HCT116 (cell line): ENCODE data around the gene PDGFD. TPM values are rescaled to one million over a fixed set of nuclear protein-coding genes. Genes with fewer than 3 reads are reported as not detected.
A peak's percentile ranks its signal among the peaks of the same experiment; 100 is the strongest.

Source experiments
- ATAC-seq: fragments of 200-7000 bp; cut with Tn5 transposase; 2 replicates; pipeline ENCODE4 v1.9.1; 2020; ENCODE audit warnings: mild to moderate bottlenecking, moderate library complexity
- BruUV-seq: library from RNA; stranded (reverse); fragments of 400-500 nt; replicated peaks from 2 replicates; lab custom pipeline; 2021; lab: Mats Ljungman, UMichigan
- CTCF ChIA-PET: fragments of 300-600 bp; sonication (Branson Sonifier 250); formaldehyde crosslinking; loops from one replicate; lab custom pipeline; 2021; ENCODE audit warnings: antibody characterized with exemption; lab: Charles Lee
- POLR2A ChIA-PET: fragments of 300-600, 350-600 bp; sonication (Branson Sonifier 250); formaldehyde crosslinking; loops from one replicate; lab custom pipeline; 2021; ENCODE audit warnings: antibody characterized with exemption; lab: Charles Lee
- RAD21 ChIA-PET, 2 experiments: fragments of 300-600 bp; sonication (Branson Sonifier 250); formaldehyde crosslinking; loops; one replicate each; lab custom pipeline; 2023; ENCODE audit warnings: low total read pairs in 2 of 2; ENCODE audit not compliant: uncharacterized antibody in 2 of 2, unreplicated experiment in 2 of 2, low non-redundant PET in 1 of 2; lab: Charles Lee
- DNase-seq: peaks from one replicate; pipeline ENCODE4 v3.0.0-alpha.2; 2010; ENCODE audit warnings: low read depth, low spot score
- H2AFZ ChIP-seq: fragments of 200-600 bp; shearing (Covaris generic), sonication (generic); 2 replicates; pipeline ENCODE4 v1.6.1; 2017; ENCODE audit warnings: low read depth, mixed run types, mixed read lengths, antibody characterized with exemption, low read length; ENCODE audit not compliant: poor library complexity, severe bottlenecking
- H3K27ac ChIP-seq: 2 replicates; pipeline ENCODE4 v1.5.1; 2012; ENCODE audit warnings: low read depth, low read length
- H3K27me3 ChIP-seq: fragments of 200-600 bp; sonication (generic); 2 replicates; pipeline ENCODE4 v1.6.1; 2016; ENCODE audit warnings: mixed run types, low read length, mixed read lengths; ENCODE audit not compliant: insufficient read depth
- H3K36me3 ChIP-seq, 2 experiments: fragments of 200-500 bp in 1 of 2; fragments of 200-600 bp in 1 of 2; sonication (Bioruptor generic) in 1 of 2; sonication (generic) in 1 of 2; 2 replicates each; pipeline versions ENCODE4 v1.5.1 to v1.6.1; 2014 to 2016; ENCODE audit warnings: low read length in 2 of 2, inconsistent platforms in 1 of 2, mixed read lengths in 1 of 2, mixed run types in 1 of 2; ENCODE audit not compliant: insufficient read depth in 2 of 2, control insufficient read depth in 1 of 2
- H3K4me1 ChIP-seq, 2 experiments: fragments of 200-600 bp in 1 of 2; sonication (generic) in 1 of 2; 2 replicates each; pipeline versions ENCODE4 v1.5.1 to v1.6.1; 2012 to 2017; ENCODE audit warnings: low read length in 2 of 2, inconsistent platforms in 1 of 2, mild to moderate bottlenecking in 1 of 2, mixed read lengths in 1 of 2, mixed run types in 1 of 2, moderate library complexity in 1 of 2; ENCODE audit not compliant: insufficient read depth in 2 of 2, control insufficient read depth in 1 of 2
- H3K4me2 ChIP-seq: fragments of 200-600 bp; sonication (generic); 2 replicates; pipeline ENCODE4 v1.6.1; 2017; ENCODE audit warnings: mixed run types, low read length, mixed read lengths
- H3K4me3 ChIP-seq, 2 experiments: fragments of 200-600 bp in 1 of 2; sonication (generic) in 1 of 2; replicated peaks in 1 of 2; 2 replicates each; pipeline ENCODE4 v1.5.1; 2011 to 2016; ENCODE audit warnings: low read length in 2 of 2, control low read depth in 1 of 2, low read depth in 1 of 2, mild to moderate bottlenecking in 1 of 2, mixed read lengths in 1 of 2, mixed run types in 1 of 2
- H3K79me2 ChIP-seq: fragments of 200-600 bp; sonication (generic); 2 replicates; pipeline ENCODE4 v1.6.1; 2017; ENCODE audit warnings: mild to moderate bottlenecking, mixed run types, low read length, moderate library complexity, mixed read lengths; ENCODE audit not compliant: insufficient read depth
- H3K9ac ChIP-seq: fragments of 200-600 bp; sonication (generic); 2 replicates; pipeline ENCODE4 v1.6.1; 2016; ENCODE audit warnings: low read length, mixed read lengths
- H3K9me2 ChIP-seq: fragments of 200-600 bp; sonication (generic), shearing (Covaris generic); 2 replicates; pipeline ENCODE4 v1.6.1; 2017; ENCODE audit warnings: mixed run types, mild to moderate bottlenecking, moderate library complexity; ENCODE audit not compliant: insufficient read depth
- H3K9me3 ChIP-seq, 2 experiments: fragments of 200-500 bp in 1 of 2; fragments of 200-600 bp in 1 of 2; sonication (Bioruptor generic) in 1 of 2; sonication (generic) in 1 of 2; 2 replicates each; pipeline ENCODE4 v1.6.1; 2014 to 2017; ENCODE audit warnings: low read length in 2 of 2, mixed read lengths in 2 of 2, inconsistent platforms in 1 of 2, low read depth in 1 of 2, mild to moderate bottlenecking in 1 of 2, mixed run types in 1 of 2, moderate library complexity in 1 of 2; ENCODE audit not compliant: control insufficient read depth in 1 of 2, insufficient read depth in 1 of 2
- H4K20me1 ChIP-seq: fragments of 200-600 bp; sonication (generic), shearing (Covaris generic); 2 replicates; pipeline ENCODE4 v1.6.1; 2017; ENCODE audit warnings: mixed run types, mild to moderate bottlenecking, moderate library complexity; ENCODE audit not compliant: insufficient read depth
- CBX3 ChIP-seq: IDR thresholded peaks from 2 replicates; pipeline ENCODE4 v1.6.1; 2012; ENCODE audit warnings: low read depth
- CEBPB ChIP-seq: IDR thresholded peaks from 2 replicates; pipeline ENCODE4 v1.6.1; 2012; ENCODE audit warnings: low read depth
- EZH2phosphoT487 ChIP-seq: fragments of 200-600 bp; IDR thresholded peaks from 2 replicates; pipeline ENCODE4 v1.6.1; 2018; ENCODE audit warnings: antibody characterized with exemption, borderline replicate concordance
- FOSL1 ChIP-seq: IDR thresholded peaks from 2 replicates; pipeline ENCODE4 v1.6.1; 2012; ENCODE audit warnings: low read depth
- JUND ChIP-seq: IDR thresholded peaks from 2 replicates; pipeline ENCODE4 v1.6.1; 2012
- SIN3A ChIP-seq: IDR thresholded peaks from 2 replicates; pipeline ENCODE4 v1.6.1; 2012; ENCODE audit warnings: low read depth
- SRF ChIP-seq: IDR thresholded peaks from 2 replicates; pipeline ENCODE4 v1.6.1; 2012; ENCODE audit warnings: low read depth
- YY1 ChIP-seq: IDR thresholded peaks from 2 replicates; pipeline ENCODE4 v1.6.1; 2011; ENCODE audit warnings: low read length, low read depth, moderate library complexity, mild to moderate bottlenecking; ENCODE audit not compliant: insufficient replicate concordance; ENCODE audit errors: extremely low read depth
- intact Hi-C: fragments of 100-400 bp; cut with micrococcal nuclease; formaldehyde crosslinking; loops from 2 replicates; pipeline ENCODE4 v1.10.0; 2022
- total RNA-seq: library from RNA; stranded (reverse); gene quantifications from one replicate; pipeline ENCODE4 v1.2.1, GENCODE V29; 2021; ENCODE audit not compliant: unreplicated experiment
- TF ChIP-seq, protein P1 (sequence below), 3 experiments: fragments of 200-600 bp in 1 of 3; sonication (generic) in 1 of 3; IDR thresholded peaks in 2 of 3; conservative IDR thresholded peaks in 1 of 3; 2 replicates each; pipeline ENCODE4 v1.5.1; 2012 to 2017; ENCODE audit warnings: low read depth in 2 of 3, low read length in 2 of 3, antibody characterized with exemption in 1 of 3, borderline replicate concordance in 1 of 3, control low read depth in 1 of 3, mild to moderate bottlenecking in 1 of 3, mixed read lengths in 1 of 3, mixed run types in 1 of 3, moderate library complexity in 1 of 3; ENCODE audit not compliant: insufficient read depth in 1 of 3

PDGFD gene
- total RNA-seq, 1 experiment from 2014 or later = 0.34 TPM

DNA sequence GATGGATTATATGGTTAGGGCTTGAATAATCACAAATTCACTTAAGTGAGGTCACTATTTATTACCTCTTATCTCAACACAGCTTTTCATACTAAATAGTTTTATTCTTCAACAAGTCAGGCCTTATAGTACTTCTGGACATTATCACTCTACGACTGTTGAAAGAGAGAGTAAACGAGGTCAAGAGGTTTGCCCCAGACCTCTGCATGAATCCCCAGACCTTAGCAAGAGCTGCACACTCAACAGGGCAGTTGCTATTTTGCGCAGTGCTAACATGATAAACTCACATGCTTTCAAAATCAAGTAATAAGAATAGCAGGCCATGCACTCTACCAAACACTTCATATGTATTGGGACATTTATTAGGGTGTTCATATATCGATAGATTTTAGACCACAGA is 67.0 kb downstream of the PDGFD start:
- intact Hi-C loops = no loop called here
- H3K27me3 ChIP-seq = no peaks in the 10 kb centered on the region
- no peaks in the 10 kb centered on the region for H3K36me3 ChIP-seq
- no peak overlapping the region for H3K27ac ChIP-seq
- POLR2A ChIA-PET = no interaction called here
- no peak overlapping the region for H3K9ac ChIP-seq
- DNase-seq = no peak
- RAD21 ChIA-PET = no interaction called here
- H3K4me2 ChIP-seq = no peak overlapping the region
- H3K79me2 ChIP-seq = no peaks in the 10 kb centered on the region
- no peaks in the 10 kb centered on the region for H4K20me1 ChIP-seq
- H3K4me1 ChIP-seq = no peaks in the 10 kb centered on the region
- H3K4me3 ChIP-seq = no peak overlapping the region
- H3K9me3 ChIP-seq = no peaks in the 10 kb centered on the region
- no TSS peak for BruUV-seq
- ATAC-seq = no peak
- TF ChIP-seq EZH2phosphoT487 = no peak
- TF ChIP-seq, all 23 proteins: peak for 0
- H2AFZ ChIP-seq = no peak overlapping the region
- no peaks in the 10 kb centered on the region for H3K9me2 ChIP-seq
- CTCF ChIA-PET = no interaction called here

DNA sequence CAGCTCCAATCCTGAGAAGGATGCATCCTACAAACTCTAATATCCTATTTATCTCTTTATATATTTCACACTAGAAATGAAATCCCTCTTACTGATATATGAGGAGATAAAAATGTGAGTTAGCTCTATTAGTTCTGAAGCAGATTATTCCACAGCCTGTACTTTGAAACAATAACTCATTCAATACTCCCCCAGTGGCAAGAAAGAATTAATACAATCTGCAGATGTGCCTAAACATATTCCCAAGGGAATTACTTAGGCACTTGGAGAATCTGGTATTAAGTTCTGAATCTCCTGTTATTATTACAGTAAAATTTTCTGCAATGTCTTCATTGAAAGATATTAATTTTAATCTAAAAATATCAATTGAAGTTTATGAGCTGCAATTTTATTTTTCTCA is 68.2 kb downstream of the PDGFD start:
- H3K79me2 ChIP-seq = no peaks in the 10 kb centered on the region
- TF ChIP-seq SRF = no peak
- TF ChIP-seq, protein P1, sequence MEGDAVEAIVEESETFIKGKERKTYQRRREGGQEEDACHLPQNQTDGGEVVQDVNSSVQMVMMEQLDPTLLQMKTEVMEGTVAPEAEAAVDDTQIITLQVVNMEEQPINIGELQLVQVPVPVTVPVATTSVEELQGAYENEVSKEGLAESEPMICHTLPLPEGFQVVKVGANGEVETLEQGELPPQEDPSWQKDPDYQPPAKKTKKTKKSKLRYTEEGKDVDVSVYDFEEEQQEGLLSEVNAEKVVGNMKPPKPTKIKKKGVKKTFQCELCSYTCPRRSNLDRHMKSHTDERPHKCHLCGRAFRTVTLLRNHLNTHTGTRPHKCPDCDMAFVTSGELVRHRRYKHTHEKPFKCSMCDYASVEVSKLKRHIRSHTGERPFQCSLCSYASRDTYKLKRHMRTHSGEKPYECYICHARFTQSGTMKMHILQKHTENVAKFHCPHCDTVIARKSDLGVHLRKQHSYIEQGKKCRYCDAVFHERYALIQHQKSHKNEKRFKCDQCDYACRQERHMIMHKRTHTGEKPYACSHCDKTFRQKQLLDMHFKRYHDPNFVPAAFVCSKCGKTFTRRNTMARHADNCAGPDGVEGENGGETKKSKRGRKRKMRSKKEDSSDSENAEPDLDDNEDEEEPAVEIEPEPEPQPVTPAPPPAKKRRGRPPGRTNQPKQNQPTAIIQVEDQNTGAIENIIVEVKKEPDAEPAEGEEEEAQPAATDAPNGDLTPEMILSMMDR (IDR thresholded peaks at IDR 0.05 in 2 of 3, conservative IDR thresholded peaks at IDR 0.05 in 1 of 3; ENCODE audit: borderline replicate concordance in 1 of 3, insufficient read depth in 1 of 3, low read depth in 2 of 3, low read length in 2 of 3) = peak in 2 of 3 experiments; percentile 4 to 38; a peak in 1 of 6 replicates
- no peak for TF ChIP-seq FOSL1
- no peak for TF ChIP-seq YY1
- TF ChIP-seq EZH2phosphoT487 = no peak
- TF ChIP-seq CEBPB = no peak
- TF ChIP-seq SIN3A = no peak
- TF ChIP-seq JUND = no peak
- TF ChIP-seq CBX3 = no peak
- ChIA-PET CTCF (interaction anchor here (0.9 kb wide), 1 partner anchor 1767 kb away, joined by 3 read pairs; no protein-coding TSS in a partner anchor), POLR2A (no interaction called here), RAD21 (no interaction called here)
- no peaks in the 10 kb centered on the region for H4K20me1 ChIP-seq
- no peak overlapping the region for H3K4me3 ChIP-seq
- H3K9ac ChIP-seq = no peak overlapping the region
- ATAC-seq (0 out of 2 replicates have a peak, but pooled peaks have one; percentile 52), DNase-seq (no peak)
- H3K9me3 ChIP-seq = no peaks in the 10 kb centered on the region
- H3K4me2 ChIP-seq = no peak overlapping the region
- no peaks in the 10 kb centered on the region for H3K4me1 ChIP-seq
- intact Hi-C loops = no loop called here
- no TSS peak for BruUV-seq
- no peaks in the 10 kb centered on the region for H3K36me3 ChIP-seq
- no peaks in the 10 kb centered on the region for H3K27me3 ChIP-seq
- no peaks in the 10 kb centered on the region for H3K9me2 ChIP-seq
- H2AFZ ChIP-seq = no peak overlapping the region
- H3K27ac ChIP-seq = no peak overlapping the region
